ENCODE measurements around the gene PCNT.

- TF ChIP-seq POLR2A (IDR thresholded peaks at IDR 0.05) (no peak), CTCF (IDR thresholded peaks at IDR 0.05) (no peak)
Measured at GRCh38 chr21:46399129-46399528, 75.2 kb downstream of the PCNT start.
